Activated CD4-positive, alpha-beta T cell treated with anti-CD3 and anti-CD28 coated beads, Interleukin-2, amount 50 U/mL, for 16 hours (primary cell): Measurements from ENCODE around the gene DCHS1.

Experiments used
- DNase-seq: peaks from one replicate; pipeline ENCODE4 v3.0.0-alpha.2; 2020

Gene DCHS1

DNA sequence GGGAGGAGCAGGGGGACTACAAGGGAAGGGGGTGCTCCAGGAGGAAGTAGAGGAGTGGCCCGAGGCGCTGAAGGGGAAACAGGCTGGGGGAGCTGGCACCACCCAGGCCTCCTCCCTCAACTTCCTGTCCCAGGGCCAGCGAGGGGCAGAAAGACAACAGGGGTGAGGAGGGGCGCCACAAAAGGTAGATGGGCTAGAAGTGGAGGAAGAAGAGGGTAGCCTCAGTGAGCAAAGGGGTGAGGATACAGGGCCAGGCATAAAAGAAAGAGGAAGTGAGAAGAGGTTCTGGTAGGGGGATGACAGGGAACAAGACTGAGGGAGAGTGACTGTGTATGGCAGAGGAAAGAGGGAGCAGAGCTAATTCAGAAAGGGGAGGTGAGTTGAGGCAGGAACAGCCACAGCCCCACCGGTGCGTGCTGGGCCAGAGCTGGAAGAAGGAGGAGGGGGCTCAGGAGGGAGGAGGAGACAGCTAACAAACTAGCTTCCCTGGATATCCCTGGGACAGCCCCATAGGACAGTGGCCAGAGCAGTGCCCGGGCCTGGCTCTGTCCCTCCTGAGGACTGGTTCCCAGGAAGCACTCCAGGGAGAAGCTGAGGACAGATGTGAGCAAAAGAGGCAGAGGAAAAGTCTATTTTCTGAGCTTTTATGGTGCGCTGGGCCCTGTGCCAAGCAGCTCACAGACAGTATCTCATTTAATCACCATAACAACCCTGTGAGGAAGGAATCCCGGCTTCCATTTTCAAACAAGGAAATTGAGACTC lies 8.5 kb downstream of the DCHS1 start:
- no peak for DNase-seq

DNA sequence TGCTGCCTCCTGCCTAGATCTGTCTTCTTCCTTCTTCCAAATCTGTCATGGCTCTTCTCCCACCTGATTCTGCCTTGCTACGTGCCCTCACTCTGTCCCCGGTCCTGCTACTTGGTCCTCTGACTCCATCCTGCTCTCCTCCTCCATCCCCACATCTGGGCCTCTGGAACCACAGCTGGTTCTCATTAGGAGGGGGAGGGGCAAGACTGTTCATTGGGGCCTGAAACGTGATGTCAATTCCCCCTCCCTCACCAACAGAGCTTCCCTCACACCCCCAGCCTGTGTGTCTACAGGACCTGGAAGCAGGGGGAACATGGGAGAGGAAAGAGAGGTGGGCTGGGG lies 9.1 kb downstream of the DCHS1 start:
- DNase-seq, result no peak

DNA sequence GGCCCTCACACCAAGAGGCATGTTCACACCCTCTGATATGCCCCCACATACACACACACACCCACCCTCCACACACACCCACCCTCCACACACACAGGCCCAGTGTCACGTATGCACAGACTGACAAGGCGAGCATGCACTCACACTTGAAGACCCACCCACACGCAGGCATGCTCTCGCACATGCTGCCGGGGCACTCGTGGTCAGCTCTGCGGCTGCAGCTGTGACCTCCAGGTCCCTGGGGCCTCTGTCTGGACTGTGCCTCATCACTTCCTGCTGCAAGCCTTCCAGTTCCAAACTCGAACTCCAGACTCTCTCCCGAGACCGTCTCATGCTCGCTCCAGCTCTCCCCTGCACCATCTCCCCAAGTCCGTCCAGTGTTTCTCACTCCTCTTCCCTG lies 9.5 kb downstream of the DCHS1 start:
- DNase-seq, result no peak

GRCh38 chr11:6642957-6643356 lies 12.7 kb downstream of the DCHS1 start:
- DNase-seq, result no peak

- no peak for DNase-seq
Observed at GRCh38 chr11:6640985-6641701, 14.5 kb downstream of the DCHS1 start.

DNA sequence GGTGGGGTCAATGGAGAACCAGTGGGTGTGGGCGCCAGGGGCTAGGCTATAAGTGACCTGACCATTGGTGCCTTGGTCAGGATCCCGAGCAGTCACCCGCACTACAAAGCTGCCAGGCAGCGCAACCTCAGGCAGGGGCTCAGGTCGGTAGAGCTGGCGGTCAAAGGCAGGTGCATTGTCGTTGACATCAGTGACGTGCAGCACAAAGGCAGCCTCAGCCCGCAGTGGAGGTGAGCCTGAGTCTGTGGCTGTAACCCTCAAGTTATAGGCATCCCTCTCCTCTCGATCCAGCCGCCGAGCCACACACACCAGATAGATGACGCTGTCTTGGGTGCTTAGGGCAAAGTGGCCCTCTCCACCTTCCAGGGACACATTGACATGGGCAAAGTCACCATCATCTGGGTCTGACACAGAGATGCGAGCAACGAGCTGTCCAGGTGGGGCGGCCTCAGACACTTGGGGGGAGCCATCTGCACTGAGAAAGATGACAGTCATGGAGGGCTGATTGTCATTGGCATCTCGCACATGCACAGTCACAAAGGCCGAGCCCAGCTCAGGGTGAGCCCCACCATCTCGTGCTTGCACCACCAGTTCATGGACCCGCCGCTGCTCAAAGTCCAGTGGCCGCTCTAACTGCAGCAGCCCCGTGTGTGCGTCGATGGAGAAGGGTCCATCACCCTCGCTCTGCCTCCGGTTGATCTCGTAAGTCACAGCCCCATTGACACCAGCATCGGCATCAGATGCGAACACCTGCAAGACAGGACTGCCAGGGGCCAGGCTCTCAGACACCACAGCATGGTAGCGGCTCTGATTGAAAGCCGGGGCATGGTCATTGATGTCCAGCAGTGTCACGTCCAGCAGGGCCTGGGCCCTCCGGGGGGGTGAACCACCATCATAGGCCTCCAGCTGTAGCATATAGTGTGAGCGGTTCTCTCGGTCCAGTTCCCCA lies 15.3 kb downstream of the DCHS1 start:
- no peak for DNase-seq

DNA sequence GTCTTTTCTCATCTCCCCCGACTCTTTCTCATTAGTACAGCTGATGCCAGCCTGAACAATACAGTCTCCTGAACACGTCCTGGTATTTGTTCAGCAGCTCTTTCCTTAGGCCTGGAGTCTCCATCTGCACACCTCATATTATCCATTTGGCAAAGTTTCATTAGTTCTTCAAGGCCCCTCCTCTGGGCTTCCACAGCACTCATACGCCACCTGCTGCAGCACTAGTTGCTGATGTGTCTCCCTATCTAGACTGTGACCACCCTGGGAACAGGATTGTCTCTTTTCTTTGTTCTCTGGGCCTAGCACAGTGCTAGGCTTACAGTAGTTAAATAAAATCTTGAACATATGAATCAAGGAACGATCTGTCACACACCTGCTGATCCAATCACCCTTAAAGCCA lies 17.2 kb downstream of the DCHS1 start:
- DNase-seq, result no peak

DNA sequence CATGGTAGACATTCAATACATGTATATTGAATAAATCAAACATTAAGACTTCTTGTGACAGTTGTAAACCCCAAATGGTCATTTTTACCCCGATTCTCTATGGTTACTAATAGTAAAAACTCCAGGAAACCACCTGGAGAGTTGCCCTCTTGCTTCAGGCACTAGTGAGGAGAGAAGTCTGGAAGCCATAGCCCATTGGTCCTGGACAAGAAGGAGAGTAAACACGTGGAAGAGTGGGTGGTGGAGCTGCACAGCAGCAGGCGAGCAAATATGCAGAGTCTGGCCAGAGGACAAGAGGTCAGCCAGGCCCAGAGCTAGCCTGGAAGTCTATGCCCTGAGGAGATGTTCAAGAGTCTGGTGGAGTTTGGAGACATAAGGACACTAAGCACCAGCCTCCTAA lies 17.7 kb downstream of the DCHS1 start:
- no peak for DNase-seq

- DNase-seq, result no peak
Observed at GRCh38 chr11:6636480-6636879, 19.1 kb downstream of the DCHS1 start.

GRCh38 chr11:6635082-6635932 lies 20.3 kb downstream of the DCHS1 start:
- DNase-seq, result no peak

DNA sequence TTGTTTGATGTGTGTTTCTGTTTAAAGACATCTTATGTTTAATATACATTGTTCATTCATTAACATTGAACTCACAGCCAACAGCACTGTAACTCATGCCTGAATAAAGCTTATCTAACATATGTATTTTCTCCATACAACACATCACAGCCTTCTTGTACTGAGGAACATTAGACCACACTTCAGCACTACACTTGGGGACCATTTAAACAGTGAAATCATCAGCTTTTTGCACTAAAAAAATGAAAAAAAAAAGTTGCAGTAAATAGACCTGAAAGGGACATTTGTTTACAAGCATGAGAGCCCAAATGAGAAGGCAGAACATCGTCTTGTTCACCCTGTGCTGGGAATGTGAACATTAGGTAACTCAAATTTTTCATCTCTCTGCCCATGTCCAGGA lies 21.1 kb downstream of the DCHS1 start:
- DNase-seq, result no peak

GRCh38 chr11:6633422-6634408 lies 21.9 kb downstream of the DCHS1 start:
- DNase-seq, result no peak

DNA sequence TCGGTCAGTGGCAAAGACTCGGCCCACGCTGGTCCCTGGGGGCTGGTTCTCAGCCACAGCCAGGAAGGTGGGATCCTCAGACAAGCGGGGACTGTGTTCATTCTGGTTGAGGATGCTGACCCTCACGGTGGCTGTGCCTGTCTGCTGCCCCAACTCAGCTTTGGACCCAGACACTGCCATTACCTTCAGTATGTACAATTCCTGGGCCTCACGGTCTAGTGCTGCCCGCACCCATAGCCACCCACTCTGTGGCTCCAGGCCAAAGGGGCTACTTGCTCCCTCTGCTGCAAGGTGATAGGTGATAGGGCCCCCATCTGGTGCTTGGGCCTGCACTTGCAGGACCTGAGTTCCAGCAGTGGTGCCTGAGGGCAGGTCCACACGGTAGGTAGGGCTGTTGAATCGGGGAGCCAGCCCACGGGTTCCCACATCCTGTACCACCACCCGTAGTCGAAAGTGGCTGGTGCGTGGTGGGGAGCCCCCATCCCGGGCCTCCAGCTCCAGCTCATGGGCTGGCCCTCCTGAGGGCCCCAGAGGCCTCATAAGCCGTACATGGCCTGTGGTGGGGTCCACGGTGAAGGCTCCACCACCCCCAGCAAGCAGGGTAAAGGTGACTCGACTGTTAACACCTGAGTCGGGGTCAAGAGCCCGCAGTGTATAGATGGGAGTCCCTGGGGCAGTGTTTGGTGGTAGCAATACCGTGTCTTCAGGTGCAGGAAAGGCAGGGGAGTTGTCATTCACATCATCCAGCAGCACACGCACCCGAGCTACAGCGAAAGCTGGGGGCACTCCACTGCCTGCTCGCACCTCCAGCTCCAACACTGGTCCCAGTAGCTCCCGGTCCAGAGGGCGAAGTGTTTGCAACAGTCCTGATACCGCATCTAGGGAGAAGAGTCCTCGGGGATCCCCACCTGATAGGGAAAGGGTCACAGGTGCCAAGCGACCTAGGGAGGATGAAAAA lies 23.2 kb downstream of the DCHS1 start:
- no peak for DNase-seq

- no peak for DNase-seq
Observed at GRCh38 chr11:6631361-6631890, 24.2 kb downstream of the DCHS1 start.

DNA sequence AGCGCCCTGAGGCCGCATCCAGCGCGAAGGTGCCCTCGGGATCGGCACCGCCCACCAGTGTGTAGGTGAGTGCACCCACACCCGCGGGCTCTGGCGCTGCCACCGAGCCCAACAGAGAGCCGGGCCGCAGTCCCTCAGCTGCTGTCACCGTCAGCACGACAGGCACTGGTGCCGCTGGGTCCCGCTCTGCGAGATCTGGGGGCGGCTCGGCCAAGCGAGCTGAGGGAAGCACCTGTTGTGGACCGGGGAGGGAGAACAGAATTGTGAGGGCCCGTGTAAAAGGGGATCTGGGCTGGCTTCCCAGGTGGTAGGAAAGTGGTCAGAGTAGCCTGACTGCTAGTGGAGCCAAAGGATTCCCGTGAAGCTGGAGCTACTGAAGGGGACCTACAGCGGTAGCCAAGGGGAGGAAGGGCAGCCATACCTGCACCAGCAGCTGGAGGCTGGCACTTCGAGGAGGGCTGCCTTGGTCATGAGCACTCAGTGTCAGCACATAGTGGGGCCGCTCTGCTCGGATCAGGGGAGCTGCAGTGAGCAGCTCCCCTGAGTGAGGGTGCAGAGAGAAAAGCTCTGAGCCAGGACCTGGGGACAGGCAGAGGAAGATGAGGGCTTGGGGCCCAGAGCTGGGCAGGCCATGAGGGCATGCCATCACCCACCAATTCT lies 24.8 kb downstream of the DCHS1 start:
- DNase-seq, result no peak

DNA sequence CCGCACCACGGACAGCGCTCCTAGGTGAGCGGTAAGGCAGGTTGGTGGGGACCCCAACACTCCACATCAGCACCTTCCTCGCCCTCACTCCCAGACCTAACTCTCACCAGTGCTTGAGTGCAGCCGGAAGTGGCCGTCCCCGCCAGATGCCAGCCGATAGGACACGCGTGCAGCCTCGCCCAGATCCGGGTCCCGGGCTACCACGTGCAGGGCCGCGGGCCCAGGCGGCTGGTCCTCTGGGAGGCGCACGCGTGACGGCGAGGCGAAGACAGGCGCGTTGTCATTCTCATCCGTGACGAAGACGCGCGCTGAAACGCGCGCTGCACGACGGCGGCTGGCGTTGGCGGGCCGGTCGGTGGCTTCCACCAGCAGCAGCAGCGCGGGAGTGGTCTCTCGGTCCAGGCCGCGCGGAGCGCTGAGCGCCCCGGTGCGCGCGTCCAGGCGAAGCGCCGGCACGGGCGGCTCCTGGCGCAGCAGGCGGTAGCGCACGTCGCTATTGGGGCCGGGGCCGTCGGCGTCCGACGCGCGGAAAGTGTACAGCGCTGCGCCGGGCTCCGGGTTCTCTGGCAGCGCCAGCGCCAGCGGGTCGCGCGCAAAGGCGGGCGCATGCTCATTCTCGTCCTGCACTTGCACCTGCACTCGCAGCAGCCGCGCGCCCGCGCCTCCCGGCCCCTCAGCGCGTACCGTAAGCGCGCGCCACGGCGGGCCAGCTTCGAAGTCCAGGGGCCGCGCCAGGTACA lies 25.5 kb downstream of the DCHS1 start:
- no peak for DNase-seq

DNA sequence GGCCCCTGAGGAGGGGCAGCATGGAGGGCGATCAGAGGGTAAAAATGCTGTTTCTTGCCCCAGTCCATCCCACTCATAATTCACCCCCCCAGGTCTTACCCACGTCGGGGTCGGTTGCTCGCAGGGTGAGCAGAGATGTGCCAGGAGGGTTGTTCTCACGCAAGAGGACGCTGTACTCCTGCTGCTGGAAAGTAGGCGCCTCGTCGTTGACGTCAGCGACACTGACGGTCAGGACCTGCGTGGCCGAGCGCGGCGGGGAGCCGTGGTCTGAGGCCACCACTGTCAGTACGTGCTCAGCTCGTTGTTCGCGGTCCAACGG lies 26.1 kb downstream of the DCHS1 start:
- DNase-seq, result no peak

GRCh38 chr11:6628526-6628925 lies 27.1 kb downstream of the DCHS1 start:
- no peak for DNase-seq

- DNase-seq, result no peak
Observed at GRCh38 chr11:6627762-6628241, 27.8 kb downstream of the DCHS1 start.
